ENCODE data around the gene B3GALNT1. TPM values are rescaled to one million over a fixed set of nuclear protein-coding genes. Genes with fewer than 3 reads are reported as not detected.

Gene B3GALNT1
- total and polyA plus RNA-seq, 2 donors (not counting 1 experiment from before 2014, with no cell fraction given) = 15.9 to 17.9 TPM

DNA sequence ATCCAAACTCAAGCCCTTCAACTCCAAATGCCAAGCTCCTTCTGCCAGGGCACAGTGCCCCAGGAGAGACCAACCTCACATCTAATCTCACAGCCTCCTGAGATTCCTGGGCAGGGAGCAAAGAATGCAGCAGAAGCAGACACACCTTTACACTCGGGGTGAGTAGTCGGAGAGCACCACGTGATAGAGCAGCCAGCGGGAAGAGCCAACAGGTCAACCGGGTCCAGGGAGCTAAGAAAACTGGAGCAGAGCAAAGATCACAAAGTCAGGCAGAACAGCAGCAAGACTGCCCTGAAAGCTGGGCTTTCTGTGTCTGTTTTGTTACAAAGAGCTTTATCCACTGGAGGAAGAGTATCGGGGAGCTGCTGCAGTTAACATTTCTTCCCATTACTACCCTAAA lies 4.2 kb downstream of the B3GALNT1 start:
- H3K27ac ChIP-seq (ENCODE audit: insufficient read depth, low read length) = no peak overlapping the region

DNA sequence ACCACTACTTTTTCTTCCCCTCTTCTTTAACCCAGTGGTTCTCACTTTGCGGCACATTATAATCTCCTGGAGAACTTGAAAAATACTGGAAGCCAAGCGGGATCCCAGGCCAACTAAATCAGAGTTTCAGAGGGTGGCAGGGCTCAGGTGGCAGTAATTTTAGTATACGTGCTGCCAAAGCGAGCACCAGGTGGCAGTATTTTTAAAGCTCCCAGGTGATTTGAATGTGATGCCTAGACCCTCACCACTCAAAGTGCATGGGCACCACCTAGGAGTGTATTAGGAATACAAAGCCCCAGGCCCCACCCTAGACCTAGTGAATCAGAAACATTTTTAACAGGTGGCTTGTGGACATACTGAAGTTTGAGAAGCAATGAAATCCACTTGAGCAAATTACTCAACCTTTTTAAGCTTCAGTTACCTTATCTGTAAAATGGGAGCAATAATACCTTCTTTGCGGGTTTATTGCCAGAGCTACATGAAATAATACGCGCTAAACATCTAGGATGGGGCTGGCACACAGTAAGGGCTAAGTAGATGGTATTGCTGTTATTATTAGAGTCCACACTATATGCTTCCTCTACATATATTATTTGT lies 8.3 kb downstream of the B3GALNT1 start:
- Histone ChIP-seq H3K36me3 (ENCODE audit: control insufficient read depth, insufficient read depth, low read length) (no peaks in the 10 kb centered on the region), H2AFZ (ENCODE audit: low read length) (no peak overlapping the region), H3K27me3 (ENCODE audit: control insufficient read depth, insufficient read depth, low read length) (no peaks in the 10 kb centered on the region), H3K27ac (ENCODE audit: insufficient read depth, low read length) (no peak overlapping the region), H3K4me1 (ENCODE audit: control insufficient read depth, extremely low read depth, insufficient read depth, low read length) (no peaks in the 10 kb centered on the region), H3K4me2 (ENCODE audit: extremely low read depth, insufficient read depth, low read length) (no peak overlapping the region), H3K9ac (ENCODE audit: insufficient read depth, low read length) (no peak overlapping the region), H3K79me2 (ENCODE audit: control insufficient read depth, insufficient read depth, low read length) (no peaks in the 10 kb centered on the region), H3K4me3 (replicated peaks in 1 of 4; ENCODE audit: control extremely low read depth in 1 of 4, insufficient read depth in 1 of 4, low read depth in 3 of 4, low read length in 4 of 4) (no peak overlapping the region), H3K9me3 (ENCODE audit: control insufficient read depth, insufficient read depth, low read depth, low read length) (no peaks in the 10 kb centered on the region), H4K20me1 (ENCODE audit: control insufficient read depth, extremely low read depth, insufficient read depth, low read length) (no peaks in the 10 kb centered on the region)
- peak in 1 of 2 donors; percentile 11 for DNase-seq (ENCODE audit: low read depth in 2 of 2)
- TF ChIP-seq EZH2 (IDR thresholded peaks at IDR 0.05; ENCODE audit: low read length, missing control alignments) = no peak
- TF ChIP-seq CTCF (conservative IDR thresholded peaks at IDR 0.05 in 1 of 2, IDR thresholded peaks at IDR 0.05 in 1 of 2; ENCODE audit: low read depth in 1 of 2, low read length in 2 of 2) = peak; percentile 1 to 25

More for the DNA sequence above, 4.2 kb downstream of the B3GALNT1 start:
- H3K4me2 ChIP-seq (ENCODE audit: extremely low read depth, insufficient read depth, low read length) = no peak overlapping the region
- no peak for DNase-seq (ENCODE audit: low read depth in 2 of 2)
- no peak overlapping the region for H3K9ac ChIP-seq (ENCODE audit: insufficient read depth, low read length)
- no peaks in the 10 kb centered on the region for H3K79me2 ChIP-seq (ENCODE audit: control insufficient read depth, insufficient read depth, low read length)
- H3K27me3 ChIP-seq (ENCODE audit: control insufficient read depth, insufficient read depth, low read length) = no peaks in the 10 kb centered on the region
- no peak overlapping the region for H3K4me3 ChIP-seq (replicated peaks in 1 of 4; ENCODE audit: control extremely low read depth in 1 of 4, insufficient read depth in 1 of 4, low read depth in 3 of 4, low read length in 4 of 4)
- no peaks in the 10 kb centered on the region for H4K20me1 ChIP-seq (ENCODE audit: control insufficient read depth, extremely low read depth, insufficient read depth, low read length)
- TF ChIP-seq EZH2 (IDR thresholded peaks at IDR 0.05; ENCODE audit: low read length, missing control alignments) (no peak), CTCF (conservative IDR thresholded peaks at IDR 0.05 in 1 of 2, IDR thresholded peaks at IDR 0.05 in 1 of 2; ENCODE audit: low read depth in 1 of 2, low read length in 2 of 2) (no peak)
- no peaks in the 10 kb centered on the region for H3K36me3 ChIP-seq (ENCODE audit: control insufficient read depth, insufficient read depth, low read length)
- H3K4me1 ChIP-seq (ENCODE audit: control insufficient read depth, extremely low read depth, insufficient read depth, low read length) = no peaks in the 10 kb centered on the region
- no peaks in the 10 kb centered on the region for H3K9me3 ChIP-seq (ENCODE audit: control insufficient read depth, insufficient read depth, low read depth, low read length)
- H2AFZ ChIP-seq (ENCODE audit: low read length) = no peak overlapping the region

GRCh38 chr3:161093895-161094294 lies 11.3 kb downstream of the B3GALNT1 start:
- Histone ChIP-seq H3K79me2 (ENCODE audit: control insufficient read depth, insufficient read depth, low read length) (no peaks in the 10 kb centered on the region), H4K20me1 (ENCODE audit: control insufficient read depth, extremely low read depth, insufficient read depth, low read length) (no peaks in the 10 kb centered on the region), H3K4me2 (ENCODE audit: extremely low read depth, insufficient read depth, low read length) (no peak overlapping the region), H3K4me3 (replicated peaks in 1 of 4; ENCODE audit: control extremely low read depth in 1 of 4, insufficient read depth in 1 of 4, low read depth in 3 of 4, low read length in 4 of 4) (no peak overlapping the region), H3K27me3 (ENCODE audit: control insufficient read depth, insufficient read depth, low read length) (no peaks in the 10 kb centered on the region), H3K36me3 (ENCODE audit: control insufficient read depth, insufficient read depth, low read length) (no peaks in the 10 kb centered on the region), H2AFZ (ENCODE audit: low read length) (no peak overlapping the region), H3K4me1 (ENCODE audit: control insufficient read depth, extremely low read depth, insufficient read depth, low read length) (no peaks in the 10 kb centered on the region), H3K9me3 (ENCODE audit: control insufficient read depth, insufficient read depth, low read depth, low read length) (no peaks in the 10 kb centered on the region), H3K27ac (ENCODE audit: insufficient read depth, low read length) (no peak overlapping the region), H3K9ac (ENCODE audit: insufficient read depth, low read length) (no peak overlapping the region)
- DNase-seq (ENCODE audit: low read depth in 2 of 2) = peak in 1 of 2 donors; percentile 27
- no peak for TF ChIP-seq CTCF (conservative IDR thresholded peaks at IDR 0.05 in 1 of 2, IDR thresholded peaks at IDR 0.05 in 1 of 2; ENCODE audit: low read depth in 1 of 2, low read length in 2 of 2)
- TF ChIP-seq EZH2 (IDR thresholded peaks at IDR 0.05; ENCODE audit: low read length, missing control alignments) = no peak
